Activated T-helper 17 cell treated with anti-CD3 and anti-CD28 coated beads, Interleukin-2, amount 50 U/mL, for 72 hours (primary cell): ENCODE measurements around the gene ASCC1. TPM values are rescaled to one million over a fixed set of nuclear protein-coding genes. Genes with fewer than 3 reads are reported as not detected.

Source experiments
- ATAC-seq: fragments of 150-1000 bp; cut with Tn5 transposase; replicated peaks from 2 replicates; pipeline ENCODE4 v1.10.0; 2021; ENCODE audit warnings: mild to moderate bottlenecking, moderate library complexity
- H3K27ac Mint-ChIP-seq: one replicate; pipeline ENCODE4 v1.8.0; 2022; ENCODE audit warnings: mixed read lengths
- H3K27me3 Mint-ChIP-seq: one replicate; pipeline ENCODE4 v1.8.0; 2022; ENCODE audit warnings: mixed read lengths
- H3K36me3 Mint-ChIP-seq: one replicate; pipeline ENCODE4 v1.8.0; 2022; ENCODE audit warnings: low read depth, mild to moderate bottlenecking, mixed read lengths
- H3K4me1 Mint-ChIP-seq: one replicate; pipeline ENCODE4 v1.8.0; 2022; ENCODE audit warnings: mixed read lengths
- H3K4me3 Mint-ChIP-seq: one replicate; pipeline ENCODE4 v1.8.0; 2022; ENCODE audit warnings: mild to moderate bottlenecking, mixed read lengths
- H3K9me3 Mint-ChIP-seq: one replicate; pipeline ENCODE4 v1.8.0; 2022; ENCODE audit warnings: mixed read lengths
- total RNA-seq, 2 donors: library from RNA; stranded (reverse); gene quantifications; one replicate each; pipeline ENCODE4 v1.2.3, GENCODE V29; 2022

The ASCC1 gene
- total RNA-seq, 2 donors from 2014 or later = 44.0 to 48.6 TPM

DNA sequence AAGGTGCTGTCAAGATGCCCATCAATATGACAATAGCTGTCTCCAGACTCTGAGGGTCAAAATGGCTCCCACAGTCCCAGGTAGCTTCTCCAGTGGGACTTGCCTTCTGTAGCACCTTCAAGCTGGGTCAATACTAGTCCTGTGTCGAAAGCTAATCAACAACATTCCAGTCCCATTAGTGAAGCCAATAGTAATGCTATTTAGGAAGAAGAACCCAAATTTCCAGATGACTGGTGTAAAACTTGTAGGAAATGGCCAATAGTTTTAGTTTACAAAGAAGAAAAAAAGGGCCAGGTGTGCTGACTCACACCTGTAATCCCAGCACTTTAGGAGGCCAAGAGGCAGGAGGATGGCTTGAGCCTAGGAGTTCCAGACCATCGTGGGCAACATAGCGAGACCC is 125.8 kb downstream of the ASCC1 start:
- Mint-ChIP-seq H3K27me3 (no peaks in the 10 kb centered on the region), H3K4me1 (peaks cover 33% of the 10 kb centered on the region), H3K27ac (peak overlapping the region; percentile 98), H3K9me3 (no peaks in the 10 kb centered on the region), H3K4me3 (peak overlapping the region; percentile 96), H3K36me3 (peaks cover 36% of the 10 kb centered on the region)
- ATAC-seq = no peak

- H3K4me1 Mint-ChIP-seq = peaks cover 38% of the 10 kb centered on the region
- H3K36me3 Mint-ChIP-seq = peaks cover 40% of the 10 kb centered on the region
These were observed 126.5 kb downstream of the ASCC1 start for GRCh38 chr10:72089618-72090017.

DNA sequence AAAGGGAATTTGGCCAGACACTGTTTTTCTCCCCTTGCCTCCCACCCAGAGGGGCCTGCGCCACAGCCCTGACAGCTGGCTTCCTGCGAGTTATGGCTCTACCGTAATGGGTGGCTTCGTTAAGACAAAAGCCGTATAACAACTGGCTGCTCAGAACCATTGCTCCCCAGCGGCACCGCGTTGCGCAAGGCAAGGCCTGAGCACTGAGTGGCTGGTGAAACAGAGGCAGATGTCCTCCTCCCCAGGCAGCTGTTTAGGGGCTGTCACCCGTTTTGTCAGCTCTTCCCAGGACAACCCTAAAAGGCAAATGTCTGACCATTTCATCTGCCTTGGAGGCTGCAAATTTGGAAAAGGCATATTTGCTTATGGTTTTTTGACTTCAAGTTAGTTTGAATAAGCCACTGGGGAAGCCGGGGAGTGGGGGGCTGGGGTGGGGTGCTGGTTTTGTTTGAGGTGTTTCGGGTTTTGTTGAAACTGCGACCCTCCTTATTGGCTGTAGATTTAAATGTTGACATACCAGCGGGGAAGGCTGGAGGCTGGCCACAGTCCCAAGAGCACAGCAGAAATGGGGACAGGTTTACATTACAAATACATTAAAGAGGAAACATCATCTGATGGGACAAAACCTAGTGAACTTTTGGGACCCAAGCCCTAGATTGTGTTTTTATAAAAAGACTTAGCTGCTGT is 127.0 kb downstream of the ASCC1 start:
- Mint-ChIP-seq H3K4me1 (peaks cover 36% of the 10 kb centered on the region), H3K27ac (peak overlapping the region; percentile 98), H3K9me3 (no peaks in the 10 kb centered on the region), H3K4me3 (peak overlapping the region; percentile 96), H3K36me3 (peaks cover 46% of the 10 kb centered on the region), H3K27me3 (no peaks in the 10 kb centered on the region)
- peak; percentile 57 for ATAC-seq

More at GRCh38 chr10:72089618-72090017, 126.5 kb downstream of the ASCC1 start:
- Mint-ChIP-seq H3K27me3 (no peaks in the 10 kb centered on the region), H3K27ac (peak overlapping the region; percentile 98), H3K4me3 (peak overlapping the region; percentile 96), H3K9me3 (no peaks in the 10 kb centered on the region)
- no peak for ATAC-seq

DNA sequence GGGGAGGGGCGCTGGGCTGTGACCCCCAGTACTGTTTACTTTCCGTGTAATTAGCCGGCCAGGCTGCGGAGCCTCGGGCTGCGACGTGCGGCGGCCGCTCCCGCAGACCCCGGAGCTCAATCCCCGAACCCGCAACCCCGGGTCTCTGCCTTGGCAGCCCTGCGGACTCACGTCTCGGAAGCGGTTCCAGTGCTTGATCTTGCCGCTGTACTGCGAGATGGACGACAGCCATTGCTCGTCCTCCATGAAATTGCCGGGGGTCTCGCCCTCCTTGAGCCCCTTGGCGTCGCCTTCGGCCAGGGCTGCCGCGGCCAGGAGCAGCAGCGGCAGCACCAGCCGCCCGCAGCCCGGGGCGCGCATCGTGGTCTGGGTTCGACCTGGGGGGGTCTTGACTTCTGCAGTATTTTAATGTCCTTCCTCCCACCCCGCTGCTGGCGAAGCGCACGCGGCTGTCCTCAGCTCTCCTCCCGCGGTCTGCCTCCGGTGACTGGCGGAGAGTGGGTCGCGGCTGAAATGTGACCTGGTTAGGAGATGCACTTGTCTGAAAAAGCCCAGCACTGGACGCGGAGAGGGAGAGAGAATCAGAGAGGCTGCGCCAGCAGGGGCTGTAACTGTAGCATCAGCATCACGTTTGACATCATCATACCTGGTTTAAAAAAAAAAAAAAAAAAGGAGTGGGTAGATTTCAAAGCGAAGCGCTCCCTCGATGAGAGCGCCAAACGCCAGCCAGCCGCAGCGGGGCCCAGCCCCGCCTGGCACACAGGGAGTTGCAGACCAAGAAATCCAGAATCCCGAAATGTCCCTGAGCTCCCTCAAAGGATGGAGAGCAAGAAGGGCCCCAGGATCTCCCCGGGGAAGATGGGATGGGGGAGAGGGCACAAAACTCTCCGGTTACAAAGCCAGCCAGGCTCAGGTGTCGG is 127.8 kb downstream of the ASCC1 start, which contains the start of gene SPOCK2:
SPOCK2 (minus strand) TSS at position 583 of the 920 bp plus-strand sequence; CDS start at position 360, 223 bp downstream.
- Mint-ChIP-seq H3K27me3 (no peaks in the 10 kb centered on the region), H3K27ac (peak within 1 kb of the TSS; percentile 98), H3K36me3 (peaks cover 54% of the 10 kb centered on the region), H3K4me1 (peaks cover 44% of the 10 kb centered on the region), H3K9me3 (no peaks in the 10 kb centered on the region), H3K4me3 (peak within 1 kb of the TSS; percentile 96)
- ATAC-seq = peak; percentile 71

DNA sequence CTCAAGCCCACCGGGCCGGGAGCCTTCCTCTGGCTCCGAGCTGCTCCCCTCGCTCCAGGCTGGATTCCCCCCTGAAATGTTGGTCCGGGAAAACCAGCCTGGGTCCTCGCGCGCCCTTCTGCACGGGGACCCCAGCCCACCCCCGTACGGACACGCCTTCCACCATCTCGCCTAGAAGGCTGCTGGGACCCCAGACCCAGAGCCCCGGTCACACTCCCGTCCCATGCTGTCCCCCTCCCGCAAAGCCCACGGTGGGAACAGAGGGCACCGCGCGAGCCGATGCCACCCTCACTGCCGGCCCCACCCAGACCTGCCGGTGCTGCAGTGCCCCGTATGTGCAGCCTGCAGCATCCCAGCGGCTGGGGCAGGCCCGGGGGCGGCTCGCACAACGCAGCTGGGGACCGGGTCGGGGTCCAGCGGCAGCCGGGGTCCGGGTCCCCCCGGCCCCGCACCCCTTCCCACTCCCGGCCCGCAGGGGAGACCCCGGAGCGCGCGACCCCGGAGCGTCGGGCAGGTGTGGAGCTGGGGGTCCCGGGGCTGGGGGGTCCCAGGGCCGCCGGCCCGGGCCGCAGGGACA is 128.6 kb downstream of the ASCC1 start:
- peaks cover 60% of the 10 kb centered on the region for H3K36me3 Mint-ChIP-seq
- peaks cover 45% of the 10 kb centered on the region for H3K4me1 Mint-ChIP-seq
- H3K27me3 Mint-ChIP-seq = no peaks in the 10 kb centered on the region
- peak overlapping the region; percentile 85 for H3K27ac Mint-ChIP-seq
- no peaks in the 10 kb centered on the region for H3K9me3 Mint-ChIP-seq
- peak overlapping the region; percentile 96 for H3K4me3 Mint-ChIP-seq
- ATAC-seq = peak; percentile 40

- Mint-ChIP-seq H3K27me3 (no peaks in the 10 kb centered on the region), H3K9me3 (no peaks in the 10 kb centered on the region), H3K4me1 (peaks cover 42% of the 10 kb centered on the region), H3K27ac (peak overlapping the region; percentile 85), H3K36me3 (peaks cover 66% of the 10 kb centered on the region), H3K4me3 (peak overlapping the region; percentile 96)
- peak; percentile 7 for ATAC-seq
These were observed 129.3 kb downstream of the ASCC1 start for GRCh38 chr10:72086466-72087391.

DNA sequence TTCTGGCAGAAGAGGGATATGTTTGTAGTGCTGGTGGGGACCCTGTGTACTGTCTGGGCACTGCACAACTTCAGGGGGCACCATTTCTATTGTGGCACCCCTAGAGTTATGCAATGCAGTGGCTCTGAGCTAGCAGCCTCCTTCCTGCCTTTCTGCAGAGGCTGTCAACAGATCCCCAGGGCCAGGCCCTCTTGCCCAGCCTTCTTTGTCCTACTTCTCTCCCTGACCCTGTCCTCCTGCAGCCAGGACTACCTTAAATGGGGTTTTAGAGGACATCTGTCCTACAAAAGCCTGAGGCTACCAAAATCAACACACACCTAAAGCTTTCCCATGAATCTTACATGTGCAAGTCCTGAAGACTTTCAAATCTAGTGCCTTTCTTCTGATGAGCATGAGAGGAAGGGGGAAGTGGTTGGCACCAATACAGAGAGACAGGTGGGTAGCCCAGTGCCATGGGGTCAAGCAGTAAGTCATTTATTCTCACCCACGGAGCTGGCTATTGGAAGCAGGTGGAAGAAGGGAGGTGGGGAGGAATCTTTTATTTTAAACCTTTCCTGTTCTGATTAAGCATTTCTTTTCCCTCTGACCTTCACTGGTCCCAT is 130.1 kb downstream of the ASCC1 start:
- Mint-ChIP-seq H3K36me3 (peaks cover 73% of the 10 kb centered on the region), H3K27me3 (no peaks in the 10 kb centered on the region)
- no peak for ATAC-seq

DNA sequence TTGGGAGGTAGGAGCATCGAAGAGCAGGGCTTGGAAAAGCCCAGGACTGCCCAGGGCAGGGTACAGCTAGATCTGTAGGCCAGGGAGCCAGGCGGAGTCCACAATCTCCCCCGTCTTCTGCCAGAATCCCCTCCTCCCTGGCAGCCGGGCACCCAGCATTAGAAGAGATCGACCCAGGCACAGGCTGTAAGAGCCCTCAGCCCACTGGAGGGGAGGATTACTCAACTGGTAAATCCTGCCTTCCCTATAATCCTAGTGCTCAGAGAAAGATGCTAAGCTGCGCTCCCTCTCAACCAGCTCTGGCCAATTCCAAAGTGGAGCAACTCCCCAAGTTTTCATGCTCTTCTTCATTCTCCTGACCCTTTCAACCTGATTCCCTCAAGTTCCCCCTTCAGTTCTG is 130.9 kb downstream of the ASCC1 start:
- H3K27ac Mint-ChIP-seq = peak overlapping the region; percentile 85
- H3K9me3 Mint-ChIP-seq = no peaks in the 10 kb centered on the region
- H3K27me3 Mint-ChIP-seq = no peaks in the 10 kb centered on the region
- H3K4me1 Mint-ChIP-seq = peaks cover 48% of the 10 kb centered on the region
- no peak for ATAC-seq
- peak overlapping the region; percentile 96 for H3K4me3 Mint-ChIP-seq
- H3K36me3 Mint-ChIP-seq = peaks cover 75% of the 10 kb centered on the region

More for the DNA sequence above, 130.1 kb downstream of the ASCC1 start:
- Mint-ChIP-seq H3K4me1 (peaks cover 49% of the 10 kb centered on the region), H3K27ac (peak overlapping the region; percentile 85), H3K9me3 (no peaks in the 10 kb centered on the region), H3K4me3 (peak overlapping the region; percentile 96)

GRCh38 chr10:72083790-72084459 is 132.2 kb downstream of the ASCC1 start:
- peak overlapping the region; percentile 85 for H3K27ac Mint-ChIP-seq
- peak overlapping the region; percentile 96 for H3K4me3 Mint-ChIP-seq
- peak; percentile 35 for ATAC-seq
- no peaks in the 10 kb centered on the region for H3K9me3 Mint-ChIP-seq
- H3K4me1 Mint-ChIP-seq = peaks cover 50% of the 10 kb centered on the region
- no peaks in the 10 kb centered on the region for H3K27me3 Mint-ChIP-seq
- peaks cover 85% of the 10 kb centered on the region for H3K36me3 Mint-ChIP-seq

DNA sequence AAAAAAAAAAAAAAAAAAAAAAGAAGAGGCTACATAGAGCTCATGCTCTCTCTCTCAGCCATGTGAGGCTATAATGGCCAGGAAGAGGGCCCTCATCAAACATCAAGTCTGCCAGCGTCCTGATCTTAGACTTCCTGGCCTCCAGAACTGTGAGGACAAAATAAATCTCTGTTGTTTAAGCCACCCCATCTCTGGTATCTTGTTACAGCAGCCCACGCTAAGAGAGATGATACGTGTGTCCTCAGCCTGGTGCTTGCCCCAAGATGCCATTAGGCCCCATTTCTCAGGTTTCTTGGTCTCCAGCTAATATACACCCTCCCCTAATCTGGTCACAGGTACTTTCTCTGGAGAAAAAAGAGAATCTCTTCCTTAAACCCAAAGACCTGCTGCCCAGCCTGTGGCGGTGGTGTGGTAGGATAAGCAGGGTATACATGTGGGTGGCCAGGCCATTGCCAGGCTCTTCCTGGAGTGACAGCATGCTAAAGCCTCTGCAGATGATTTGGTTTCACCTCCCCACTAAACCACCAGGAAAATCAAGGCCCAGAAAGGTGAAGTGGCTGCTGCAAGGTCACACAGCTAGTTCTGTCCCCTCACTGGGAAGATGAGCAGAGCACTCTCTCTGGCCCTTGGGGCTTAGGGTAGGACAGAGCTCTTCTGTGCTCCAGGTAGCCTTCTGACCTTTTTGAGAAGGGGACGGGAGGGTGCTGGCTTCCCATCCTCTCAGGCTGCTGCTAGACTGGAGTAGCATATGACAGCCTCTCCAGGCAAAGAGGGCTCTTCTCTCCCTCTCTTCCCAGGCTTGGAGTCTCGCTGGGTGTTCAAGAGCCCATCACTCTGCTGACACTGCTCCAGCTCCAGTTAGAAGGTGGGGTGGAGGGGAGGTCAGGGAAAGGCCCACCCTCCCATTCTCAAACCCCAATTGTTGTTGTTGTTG is 133.0 kb downstream of the ASCC1 start:
- Mint-ChIP-seq H3K27ac (peak overlapping the region; percentile 85), H3K9me3 (no peaks in the 10 kb centered on the region), H3K4me1 (peaks cover 56% of the 10 kb centered on the region), H3K36me3 (peaks cover 84% of the 10 kb centered on the region), H3K4me3 (peak overlapping the region; percentile 96), H3K27me3 (no peaks in the 10 kb centered on the region)
- peak; percentile 7 for ATAC-seq

GRCh38 chr10:72081772-72082590 is 134.1 kb downstream of the ASCC1 start:
- Mint-ChIP-seq H3K4me3 (peak overlapping the region; percentile 58), H3K4me1 (peaks cover 63% of the 10 kb centered on the region), H3K9me3 (no peaks in the 10 kb centered on the region), H3K27me3 (no peaks in the 10 kb centered on the region), H3K27ac (peak overlapping the region; percentile 86), H3K36me3 (peaks cover 83% of the 10 kb centered on the region)
- ATAC-seq = no peak
